Activated naive CD4-positive, alpha-beta T cell treated with Interleukin-2 at 50 U/mL for 16 hours (primary cell): ENCODE measurements around the gene ZSWIM4.

ENCODE experiments used
- DNase-seq: peaks from one replicate; pipeline ENCODE4 v3.0.0-alpha.2; 2020

ZSWIM4 gene

DNA sequence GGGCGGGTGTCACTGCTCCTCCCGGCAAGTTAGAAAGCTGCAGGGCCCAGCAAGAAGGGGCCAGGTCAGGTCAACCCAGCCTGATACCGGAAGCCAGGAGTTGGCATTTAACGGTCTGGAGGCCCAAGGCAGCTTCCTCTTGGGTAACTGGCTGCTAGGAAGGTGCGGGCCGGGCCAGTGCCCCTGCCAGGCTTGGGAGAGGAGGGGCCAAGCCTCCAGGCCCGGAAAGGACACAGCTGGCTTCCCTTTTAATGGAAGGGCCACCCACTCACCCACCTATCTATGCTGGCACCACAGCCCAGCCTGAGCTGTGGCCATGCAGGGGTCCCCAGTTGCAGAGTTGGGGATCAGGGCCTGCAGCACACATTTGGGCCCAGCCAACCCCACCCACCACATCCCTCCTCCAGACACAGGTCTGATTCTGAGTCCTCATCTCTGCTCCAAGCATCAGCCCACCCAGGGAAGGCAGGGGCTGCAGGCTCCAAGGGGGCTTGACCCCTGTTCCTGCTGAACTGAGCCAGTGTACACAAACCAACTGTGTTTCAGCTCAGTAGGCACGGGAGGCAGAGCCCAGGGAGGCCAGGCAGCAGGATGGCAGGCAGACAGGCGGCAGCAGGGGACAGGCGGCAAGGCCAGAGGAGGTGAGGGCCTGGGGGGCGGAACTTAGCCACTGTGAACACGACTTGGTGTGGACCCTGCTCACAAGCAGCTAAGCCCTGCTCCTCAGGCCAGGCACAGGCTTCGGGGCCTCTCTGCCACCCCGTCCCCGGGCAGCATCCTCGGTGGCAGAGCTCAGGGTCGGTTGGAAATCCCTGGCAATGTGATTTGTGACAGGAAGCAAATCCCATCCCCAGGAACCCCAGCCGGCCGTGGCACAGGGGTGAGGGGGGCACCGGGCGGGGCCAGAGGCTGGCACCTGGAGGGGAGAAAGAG, 40.8 kb downstream of the ZSWIM4 start:
- DNase-seq = no peak

DNA sequence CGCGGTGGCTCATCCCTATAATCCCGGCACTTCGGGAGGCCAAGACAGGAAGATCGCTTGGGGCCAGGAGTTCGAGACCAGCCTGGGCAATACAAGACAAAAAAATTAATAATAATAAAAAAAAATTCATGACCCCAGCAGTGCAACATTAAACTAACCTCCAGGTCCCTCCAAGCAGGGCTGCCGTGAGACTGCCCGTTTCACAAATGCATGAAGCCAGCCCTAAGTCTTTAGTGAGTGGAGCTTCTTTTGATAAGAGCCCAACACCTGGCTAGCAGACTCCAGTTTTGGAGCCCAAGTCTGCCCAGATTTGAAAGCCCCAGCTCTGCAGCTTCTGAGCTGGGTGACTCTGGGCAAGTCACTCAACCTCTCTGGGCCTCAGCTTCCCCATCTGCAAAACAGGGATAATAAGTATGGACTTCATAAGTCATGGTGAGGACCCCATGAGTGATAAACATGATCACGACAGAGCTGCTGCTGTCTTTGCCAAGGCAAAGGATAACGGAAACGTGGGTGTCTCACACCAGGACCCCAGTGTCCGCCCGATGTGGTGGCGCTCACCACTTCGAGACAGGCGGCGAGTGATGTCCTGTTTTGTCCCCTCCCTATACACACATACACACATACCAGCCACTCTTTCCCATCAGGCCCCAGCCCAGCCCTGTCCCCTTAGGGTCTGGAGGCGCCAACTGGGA, 43.3 kb downstream of the ZSWIM4 start:
- DNase-seq = no peak

DNA sequence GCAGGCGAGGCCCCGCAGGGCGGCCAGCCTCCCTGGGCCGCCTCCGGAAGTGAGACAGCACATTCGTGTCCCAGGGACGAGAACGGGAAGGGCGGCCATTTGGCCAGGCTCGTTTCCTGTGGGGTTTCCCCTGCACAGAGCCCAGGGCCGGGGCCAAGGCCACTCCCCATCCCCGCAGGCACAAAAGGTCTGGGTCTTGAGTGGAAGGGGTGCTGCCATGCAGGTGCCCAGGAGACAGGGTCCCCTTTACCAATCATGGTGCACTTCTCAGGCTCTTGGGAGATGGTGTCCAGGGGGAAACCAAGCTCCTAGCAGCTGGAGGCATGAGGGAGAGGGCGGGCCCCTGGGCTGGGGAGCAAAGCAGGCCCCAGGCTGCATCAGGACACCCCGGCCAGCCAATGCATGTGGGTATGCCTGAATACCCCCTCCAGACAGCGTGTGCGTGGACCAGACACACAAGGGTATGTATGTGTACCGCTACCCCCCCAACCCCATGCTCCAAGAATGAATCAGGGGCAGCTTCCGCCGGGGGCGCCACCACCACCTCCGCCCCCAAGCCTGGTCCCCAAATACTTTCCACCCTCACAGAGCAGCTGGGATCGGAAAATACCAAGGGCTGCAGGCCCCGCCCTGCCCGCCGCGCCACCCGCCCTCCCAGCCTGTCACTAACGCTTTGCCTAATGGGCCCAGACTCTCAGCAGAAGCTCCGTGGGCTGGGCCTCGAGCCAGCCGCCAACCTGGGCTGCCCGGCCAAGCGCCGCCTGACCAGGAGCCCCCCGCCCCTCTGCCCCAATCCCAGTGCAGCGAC, 44.1 kb downstream of the ZSWIM4 start:
- peak; percentile 91 for DNase-seq

DNA sequence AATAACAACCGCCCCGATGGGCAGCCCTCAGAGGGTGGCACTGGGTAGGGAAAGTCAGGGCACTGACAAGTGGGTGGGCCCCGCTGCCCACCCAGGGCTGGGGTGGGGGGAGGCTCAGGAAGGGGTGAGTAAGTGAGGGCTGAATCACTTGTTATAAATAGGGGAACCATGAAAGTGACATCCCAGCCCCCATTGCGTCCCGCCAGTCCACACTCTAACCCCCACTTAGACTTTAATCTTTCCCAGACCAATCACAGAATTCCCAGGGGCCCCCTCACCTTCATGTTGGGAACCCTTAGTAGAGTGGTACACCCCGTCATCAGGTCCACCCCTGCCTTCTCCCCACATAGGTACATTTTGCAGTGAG, 44.7 kb downstream of the ZSWIM4 start:
- DNase-seq = no peak

DNA sequence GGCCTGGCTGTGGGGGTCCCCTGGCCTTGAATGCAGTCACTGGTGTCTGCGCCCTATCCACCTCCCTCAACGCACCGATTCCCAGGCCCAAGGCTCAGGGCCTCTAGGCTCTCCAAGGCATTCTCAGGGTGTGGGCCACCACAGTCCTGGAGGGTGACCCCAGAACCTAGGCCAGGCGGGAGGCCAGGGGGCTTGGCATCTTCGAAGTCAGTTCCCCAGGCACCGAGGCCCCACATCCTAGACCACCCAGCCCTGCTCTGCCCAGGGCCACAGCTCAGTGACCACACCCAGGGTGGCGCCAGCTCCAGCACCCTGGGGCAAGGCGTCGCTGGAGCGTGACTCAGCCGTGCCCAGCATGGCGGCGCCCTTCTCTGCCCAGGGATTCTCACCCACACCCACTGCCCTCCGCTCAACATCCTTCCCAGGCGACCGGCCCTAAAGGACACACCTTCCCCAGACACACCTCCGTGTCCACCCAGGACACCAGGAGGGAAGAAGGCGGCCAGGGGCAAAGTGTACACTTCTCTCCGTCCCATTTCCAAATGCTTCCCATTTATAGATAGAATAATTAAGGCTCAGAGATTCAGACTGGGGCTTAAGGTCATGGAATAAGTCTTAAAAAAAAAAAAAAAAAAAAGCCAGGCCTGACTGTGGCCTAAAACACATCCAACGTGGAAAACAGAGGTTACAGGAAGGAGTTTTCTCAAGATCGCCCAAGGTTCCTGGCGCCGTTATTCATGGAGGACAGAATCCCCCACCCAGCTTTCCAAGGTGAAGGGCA, 45.3 kb downstream of the ZSWIM4 start:
- peak; percentile 63 for DNase-seq

DNA sequence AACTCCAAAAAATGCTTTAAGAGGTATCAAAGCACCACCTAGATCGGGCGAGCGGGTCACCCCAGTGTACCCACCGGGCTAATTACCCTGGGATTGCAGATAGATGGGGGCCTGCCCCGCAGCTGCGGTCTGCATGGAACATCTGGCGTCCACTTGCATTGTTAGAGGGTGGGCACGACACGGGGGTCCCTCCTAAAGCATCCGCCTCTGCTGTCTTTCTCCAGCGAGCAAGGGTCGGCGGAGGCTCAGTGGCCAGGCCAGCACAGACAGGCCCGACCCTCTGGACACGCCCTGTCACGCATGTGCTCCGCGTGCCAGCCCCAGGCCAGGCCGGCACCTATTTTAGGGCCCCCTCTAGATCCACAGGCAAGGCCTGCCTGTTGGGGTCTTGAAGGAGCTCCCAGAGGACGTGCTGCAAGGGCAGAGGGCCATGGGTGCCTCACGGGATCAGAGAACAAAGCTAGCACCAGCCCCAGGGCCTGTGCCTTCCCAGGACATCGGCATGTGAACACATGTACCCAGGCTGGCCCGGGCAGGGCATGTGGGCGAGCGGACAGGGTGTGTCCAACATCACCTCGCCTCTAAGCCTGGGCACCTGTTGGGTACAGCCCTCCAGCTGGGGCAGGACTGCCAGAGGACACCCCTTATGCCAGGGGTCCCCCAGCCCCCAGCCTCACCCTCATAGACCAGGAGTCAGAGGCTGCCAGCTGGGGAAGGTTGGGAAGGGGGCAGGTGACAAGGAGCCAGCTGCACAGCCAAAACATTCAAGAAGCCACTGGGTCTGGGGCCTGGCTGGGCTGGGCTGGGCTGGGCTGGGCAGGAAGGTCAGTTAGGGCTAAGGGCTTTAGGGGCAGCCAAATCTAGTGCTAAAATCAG, 46.1 kb downstream of the ZSWIM4 start:
- peak; percentile 52 for DNase-seq

DNA sequence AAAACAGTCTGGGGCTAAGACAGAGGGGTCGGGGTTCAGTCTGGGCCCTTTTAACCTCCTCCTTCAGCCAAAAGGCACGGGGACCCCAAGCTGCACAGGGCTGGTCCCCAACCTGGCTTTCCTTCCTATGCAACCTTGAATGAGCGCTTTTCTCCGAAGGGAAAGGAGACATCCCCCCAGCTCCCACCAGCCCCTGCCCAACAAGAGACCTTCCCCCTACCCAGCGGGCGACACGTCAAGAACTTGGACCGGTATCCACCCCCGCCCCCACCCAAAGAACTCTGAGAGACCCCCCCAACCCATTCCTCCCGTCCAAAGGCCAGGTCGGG, 46.7 kb downstream of the ZSWIM4 start:
- no peak for DNase-seq

DNA sequence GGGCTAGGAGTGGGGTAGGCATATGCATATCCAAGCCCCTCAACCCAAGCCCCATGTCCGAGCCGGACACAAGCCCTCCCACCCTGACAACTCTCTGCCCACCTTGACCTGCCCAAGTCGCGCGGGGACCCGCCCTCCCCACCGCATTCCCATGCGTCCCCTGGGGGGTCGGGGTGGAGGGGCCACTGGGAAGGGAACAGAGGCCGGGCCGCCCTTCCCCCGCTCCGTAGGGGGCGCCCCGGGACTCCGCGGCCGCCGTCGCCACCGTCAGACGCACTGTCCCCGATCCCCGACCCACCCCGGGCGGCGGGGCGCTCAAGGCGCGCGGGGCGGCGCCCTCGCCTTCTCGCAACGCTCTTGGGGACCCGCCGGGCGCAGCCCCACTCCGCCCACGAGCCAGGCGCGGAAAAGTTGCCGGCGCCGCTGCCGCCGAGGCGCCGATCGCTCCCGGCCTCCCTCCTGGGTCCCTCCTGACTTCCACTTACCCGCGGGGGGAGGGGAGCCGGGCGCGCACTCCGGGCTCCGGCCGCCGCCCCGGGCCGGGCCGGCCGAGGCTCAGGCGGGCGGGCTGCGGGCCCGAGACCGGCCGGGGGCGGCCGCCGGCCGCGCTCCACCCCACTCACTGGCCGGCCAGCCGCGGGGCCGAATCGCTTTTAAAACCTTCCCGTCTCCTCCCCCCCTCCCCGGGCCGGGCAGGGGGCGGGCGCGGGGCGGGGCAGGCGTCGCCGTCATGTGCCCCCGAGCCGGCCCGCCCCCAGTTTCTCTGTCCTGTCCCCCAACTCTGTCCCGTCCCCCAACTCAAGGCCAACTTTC, 47.3 kb downstream of the ZSWIM4 start:
- DNase-seq = peak; percentile 72

DNA sequence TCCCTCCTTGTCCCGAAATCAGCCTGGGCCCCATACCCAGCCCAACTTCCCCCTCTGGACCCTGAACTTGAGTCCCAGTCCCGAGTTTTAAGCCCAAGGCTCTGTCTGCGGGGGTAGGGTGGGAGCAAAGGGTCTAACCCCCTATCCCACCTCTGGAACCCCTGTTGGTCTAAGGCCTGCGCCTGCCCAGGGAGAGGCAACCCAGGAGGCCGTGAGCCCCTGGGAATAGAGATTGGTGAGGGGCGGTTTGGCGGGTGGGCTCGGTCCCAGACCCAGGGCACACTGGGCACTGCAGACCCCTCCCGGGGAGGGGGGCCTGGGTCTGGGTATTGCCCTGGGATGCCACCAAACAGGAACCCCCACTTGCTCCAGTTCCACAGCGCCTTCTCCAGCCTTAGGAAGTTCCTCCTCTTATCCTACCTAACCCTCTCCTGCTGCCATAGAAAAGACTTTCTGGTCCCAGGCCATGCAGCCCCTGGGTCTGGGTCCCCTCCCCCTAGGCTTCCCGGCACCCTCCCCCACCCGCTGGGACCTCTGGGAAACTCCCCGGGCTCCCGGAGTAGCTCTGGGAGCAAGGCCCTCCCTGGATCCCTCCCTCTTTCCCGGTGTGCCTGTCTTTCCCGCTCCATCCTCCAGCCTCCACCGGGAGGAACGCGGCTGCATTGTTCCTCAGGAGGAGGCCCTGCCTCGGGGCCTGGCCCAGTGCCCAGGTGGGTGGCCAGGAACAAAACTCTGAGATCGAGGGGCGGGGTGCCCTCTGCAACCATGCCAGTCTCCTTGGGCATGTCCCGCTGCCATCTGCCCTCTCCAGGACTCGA, 48.1 kb downstream of the ZSWIM4 start:
- DNase-seq = no peak

DNA sequence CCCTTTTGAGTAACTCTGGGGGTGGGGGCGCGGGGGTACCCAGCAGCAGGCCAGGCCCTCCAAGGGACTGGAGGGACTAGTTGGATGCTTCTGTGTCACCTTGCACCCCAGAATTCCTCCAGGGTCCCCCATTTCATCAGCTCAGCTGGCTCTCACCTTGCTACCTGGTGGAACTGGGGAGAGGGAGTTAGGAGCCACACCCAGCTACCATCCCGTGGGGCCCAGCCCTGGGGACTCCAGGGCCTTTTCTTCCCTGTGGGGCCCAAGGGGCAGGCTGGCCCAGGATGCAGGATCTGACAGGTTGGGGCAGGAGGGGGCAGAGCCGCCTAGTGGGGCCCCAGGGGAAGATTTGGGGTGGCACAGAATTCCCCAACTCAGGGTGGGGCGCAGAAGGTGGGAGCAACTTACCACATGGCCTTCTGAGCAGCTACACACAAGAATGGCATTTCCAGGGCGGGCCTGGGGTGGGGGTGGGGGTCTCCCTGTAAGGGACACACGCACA, 48.9 kb downstream of the ZSWIM4 start:
- no peak for DNase-seq

DNA sequence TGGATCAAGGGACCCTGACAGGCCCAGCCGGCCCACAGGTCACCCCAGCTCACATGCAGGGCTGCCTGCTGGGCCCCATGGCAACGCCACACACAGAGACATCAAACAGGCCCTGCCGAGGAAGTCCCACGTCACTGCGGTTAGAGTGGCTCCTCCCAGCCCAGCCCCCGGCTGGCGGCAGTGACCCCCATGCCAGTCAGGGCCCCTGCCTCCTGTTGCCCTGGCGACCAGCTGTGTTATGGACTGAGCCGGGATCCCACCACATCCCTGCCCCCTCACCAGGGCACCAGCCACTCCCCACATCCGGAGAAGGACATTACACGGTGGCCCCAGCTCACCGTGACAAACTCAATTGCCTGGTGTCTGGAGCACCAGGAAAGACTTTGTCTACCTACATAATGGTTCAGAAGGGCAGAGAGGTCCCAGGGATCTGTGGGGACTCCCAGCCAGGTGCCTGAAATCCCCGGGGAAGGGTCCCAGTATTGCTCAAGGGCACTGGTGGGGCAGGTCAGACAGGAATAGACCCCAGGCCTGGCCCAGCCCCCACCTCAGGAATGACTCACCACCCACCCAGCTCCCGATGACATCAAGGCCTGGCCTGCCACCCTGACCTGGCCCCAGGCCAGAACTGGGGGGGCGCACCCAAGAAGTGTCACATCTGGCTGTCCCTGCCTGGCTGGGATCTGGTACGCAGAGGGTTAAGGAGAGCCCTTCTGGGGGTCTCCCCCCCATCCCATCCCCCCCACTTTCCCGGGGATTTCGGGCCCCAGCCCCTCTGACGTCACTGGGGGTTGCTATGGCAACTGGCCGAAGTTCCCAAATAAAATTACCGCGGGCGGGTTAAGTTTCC, 51.5 kb downstream of the ZSWIM4 start:
- DNase-seq = peak; percentile 96

DNA sequence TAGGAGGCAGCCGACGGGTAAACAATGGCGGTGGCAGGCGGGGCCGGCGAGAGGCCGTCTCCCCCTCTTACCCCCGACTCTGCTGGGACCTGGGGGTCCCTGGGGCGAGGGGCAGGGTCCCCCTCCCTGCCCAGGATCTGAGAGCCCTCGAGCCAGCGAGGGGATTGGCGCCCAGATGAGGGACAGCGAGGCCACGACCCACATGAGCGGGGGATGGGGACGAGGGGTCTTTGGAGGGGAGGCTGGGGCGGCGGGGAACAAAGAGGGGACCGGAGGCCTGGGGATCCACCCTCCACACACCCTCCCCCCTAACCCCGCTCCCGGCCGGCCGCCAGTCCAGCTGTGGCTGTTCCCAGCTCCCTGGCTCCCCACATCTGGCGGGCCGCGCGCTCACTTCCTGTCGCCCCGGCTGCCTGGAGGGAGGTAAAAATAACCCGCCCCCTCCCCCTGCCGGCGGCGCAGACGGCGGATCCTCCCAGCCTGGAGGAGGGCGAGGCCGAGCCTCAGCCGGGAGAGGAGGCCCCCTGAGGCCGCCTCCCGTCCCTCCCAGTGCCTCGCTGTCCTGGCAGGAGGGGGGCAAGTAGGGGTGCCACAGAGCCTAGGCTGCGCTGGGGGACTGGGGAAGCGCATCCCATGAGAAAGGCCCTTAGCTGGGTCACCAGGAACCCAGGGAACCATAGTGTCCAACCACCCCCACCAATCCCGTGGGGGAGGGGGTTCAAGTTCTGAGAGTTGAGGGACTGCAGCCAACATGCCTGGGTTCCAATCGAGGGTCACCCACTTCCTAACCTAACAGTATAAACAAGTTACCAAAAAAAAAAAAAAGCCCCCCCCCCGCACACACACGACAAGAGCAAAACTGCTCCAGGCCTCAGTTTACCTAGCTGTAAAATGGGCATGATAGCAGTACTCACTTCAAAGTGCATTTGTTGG, 52.4 kb downstream of the ZSWIM4 start:
- peak; percentile 82 for DNase-seq

DNA sequence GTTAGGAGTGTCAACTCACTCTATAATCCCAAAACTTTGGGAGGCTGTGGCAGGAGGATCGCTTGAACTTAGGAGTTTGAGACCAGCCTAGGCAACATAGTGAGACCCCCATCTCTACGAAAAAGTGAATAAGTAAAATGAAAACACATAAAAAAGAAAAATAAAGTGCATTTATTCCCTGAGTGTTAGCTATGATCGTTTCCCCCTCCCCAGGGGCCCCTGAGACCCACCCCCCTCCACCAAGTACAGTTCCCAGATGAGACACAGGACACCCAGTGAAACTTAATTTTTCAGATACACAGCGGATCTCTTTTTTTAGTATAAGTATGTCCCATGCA, 53.1 kb downstream of the ZSWIM4 start:
- no peak for DNase-seq

DNA sequence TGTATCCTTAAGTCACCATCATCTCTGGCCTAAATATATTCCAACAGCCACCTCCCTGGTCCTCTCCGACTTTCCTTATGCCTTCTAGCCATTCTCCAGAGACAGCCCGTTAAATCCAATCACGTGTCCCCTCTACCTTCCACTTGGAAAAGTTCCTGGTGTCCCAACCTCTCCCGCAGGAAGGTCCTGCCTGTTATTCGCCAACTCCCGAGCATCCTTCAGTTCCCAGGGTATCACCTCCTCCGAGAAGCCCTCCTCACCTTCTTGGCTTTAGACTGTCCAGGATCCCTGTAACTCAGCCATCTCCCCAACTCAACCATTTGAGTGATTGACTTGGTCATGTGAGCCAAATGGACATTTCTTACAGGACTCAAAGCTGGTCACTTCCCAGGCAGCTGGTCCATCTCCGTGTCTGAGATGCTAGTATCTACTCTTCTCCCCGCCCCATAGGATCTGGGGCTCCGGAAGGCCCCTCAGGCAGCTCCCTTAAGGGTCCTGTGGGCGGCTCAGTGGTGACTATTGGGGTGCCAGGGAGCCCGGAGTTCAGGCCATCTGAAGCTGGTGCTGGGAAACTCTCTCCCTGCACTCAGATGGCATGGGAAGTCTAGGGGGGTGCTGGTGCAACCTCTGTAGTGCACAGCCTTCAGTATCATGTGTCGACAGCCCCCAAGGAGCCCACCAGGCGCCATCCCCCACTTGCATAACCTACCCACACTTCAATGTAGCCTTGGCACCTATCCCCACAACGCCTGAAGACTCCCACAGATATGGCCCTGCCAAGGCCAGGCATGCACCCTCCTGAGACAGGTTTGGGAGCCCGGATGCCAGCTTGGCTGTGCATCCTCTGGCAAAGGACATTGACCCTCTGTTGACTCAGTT, 53.8 kb downstream of the ZSWIM4 start:
- DNase-seq = no peak

DNA sequence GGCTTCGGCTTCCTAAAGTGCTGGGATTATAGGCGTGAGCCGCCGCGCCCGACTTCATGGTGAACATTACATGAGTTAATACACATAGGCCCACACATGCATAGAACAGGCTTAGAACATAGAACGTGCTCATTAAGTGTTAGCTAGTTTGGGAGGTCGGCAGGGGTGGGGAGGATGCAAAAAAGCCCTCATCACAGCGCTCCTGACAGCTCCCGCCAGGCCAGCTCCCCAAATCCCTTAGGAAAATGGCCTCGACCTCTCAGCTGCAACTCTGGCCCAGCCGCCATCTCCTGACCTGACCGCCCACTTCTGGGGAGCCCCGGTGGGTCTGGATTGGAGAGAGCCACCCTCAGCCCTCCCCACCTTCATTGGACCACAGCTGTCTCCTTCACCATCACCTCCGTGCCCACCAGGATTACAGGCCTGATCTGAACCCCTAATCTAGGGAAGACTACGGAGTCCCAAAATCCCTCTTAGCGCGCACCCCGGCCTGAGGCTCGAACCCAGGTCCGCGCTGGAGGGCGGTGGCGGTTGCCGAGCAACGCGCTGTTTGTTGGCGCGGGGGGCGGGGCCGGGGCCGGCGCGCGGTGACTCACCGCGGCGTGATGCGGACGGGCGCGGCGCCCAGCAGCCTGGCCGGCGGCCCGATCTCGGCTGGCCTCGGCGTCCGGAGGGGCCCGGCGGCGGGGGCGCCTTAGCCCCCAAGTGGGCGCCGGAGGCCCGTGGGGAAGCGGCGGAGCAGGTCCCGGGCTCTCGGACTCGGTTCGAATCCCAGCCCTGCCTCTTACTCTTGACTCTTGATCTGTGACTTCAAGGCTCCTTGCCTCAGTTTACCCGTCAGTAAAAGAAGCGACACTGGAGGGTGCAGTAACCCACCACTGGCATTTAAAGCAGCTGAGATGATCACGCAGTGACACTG, 55.0 kb downstream of the ZSWIM4 start:
- peak; percentile 75 for DNase-seq
